GM19397 (cell line): ENCODE results near the gene TOM1L2.
"Not testable (repeated sequence)": the region's sequence is repeated elsewhere in the genome, so short reads cannot be mapped to it uniquely, and the experiment has no call there.

ENCODE experiments used
- ATAC-seq: cut with Tn5 transposase; IDR thresholded peaks from one replicate; pipeline ENCODE4 v1.9.1; 2021; ENCODE audit warnings: mild to moderate bottlenecking, moderate library complexity; ENCODE audit not compliant: unreplicated experiment

The TOM1L2 gene

GRCh38 chr17:17810895-17811248 lies 161.3 kb downstream of the TOM1L2 start:
- ATAC-seq = no peak

- no peak for ATAC-seq
Measured at GRCh38 chr17:17810084-17810894, 161.9 kb downstream of the TOM1L2 start.

GRCh38 chr17:17809531-17810083 lies 162.6 kb downstream of the TOM1L2 start:
- no peak for ATAC-seq

- no peak for ATAC-seq
Measured at GRCh38 chr17:17808706-17809432, 163.3 kb downstream of the TOM1L2 start.

- ATAC-seq = not testable (repeated sequence)
Measured at GRCh38 chr17:17808200-17808599, 164.0 kb downstream of the TOM1L2 start.

- ATAC-seq = no peak
Measured at GRCh38 chr17:17807440-17807839, 164.8 kb downstream of the TOM1L2 start.

- no peak for ATAC-seq
Measured at GRCh38 chr17:17806611-17807274, 165.5 kb downstream of the TOM1L2 start.

- ATAC-seq = no peak
Measured at GRCh38 chr17:17806035-17806434, 166.2 kb downstream of the TOM1L2 start.

- no peak for ATAC-seq
Measured at GRCh38 chr17:17805575-17805974, 166.6 kb downstream of the TOM1L2 start.

- ATAC-seq = no peak
Measured at GRCh38 chr17:17804007-17804406, 168.2 kb downstream of the TOM1L2 start.

GRCh38 chr17:17801800-17802481 lies 170.3 kb downstream of the TOM1L2 start:
- no peak for ATAC-seq

GRCh38 chr17:17800504-17801021 lies 171.6 kb downstream of the TOM1L2 start:
- no peak for ATAC-seq

- no peak for ATAC-seq
Measured at GRCh38 chr17:17798573-17799255, 173.5 kb downstream of the TOM1L2 start.

- ATAC-seq = no peak
Measured at GRCh38 chr17:17798010-17798556, 174.1 kb downstream of the TOM1L2 start.

GRCh38 chr17:17797119-17797809 lies 174.9 kb downstream of the TOM1L2 start:
- ATAC-seq = no peak

- no peak for ATAC-seq
Measured at GRCh38 chr17:17796787-17797061, 175.5 kb downstream of the TOM1L2 start.

- no peak for ATAC-seq
Measured at GRCh38 chr17:17795946-17796786, 176.0 kb downstream of the TOM1L2 start.

GRCh38 chr17:17795296-17795695 lies 176.9 kb downstream of the TOM1L2 start:
- no peak for ATAC-seq

GRCh38 chr17:17794382-17794781 lies 177.8 kb downstream of the TOM1L2 start:
- no peak for ATAC-seq
